HepG2 (cell line): Measurements from ENCODE around the gene GRB10. TPM values are rescaled to one million over a fixed set of nuclear protein-coding genes. Genes with fewer than 3 reads are reported as not detected.

ENCODE experiments used
- ATAC-seq: fragments of 200-7000 bp; cut with Tn5 transposase; 3 replicates; pipeline ENCODE4 v1.9.1; 2020; ENCODE audit warnings: mild to moderate bottlenecking, moderate library complexity
- BruUV-seq: library from RNA; stranded (reverse); fragments of 400-500 nt; replicated peaks from 2 replicates; lab custom pipeline; 2021; lab: Mats Ljungman, UMichigan
- CTCF ChIA-PET: fragments of 300-600 bp; formaldehyde crosslinking; extraction: SDS; loops from one replicate; lab custom pipeline; 2021; ENCODE audit warnings: low total read pairs, inconsistent platforms, low intra/inter-chr PET ratio; lab: Yijun Ruan, JAX
- POLR2A ChIA-PET: fragments of 350-600 bp; sonication (Branson Sonifier 250); formaldehyde crosslinking; loops from one replicate; lab custom pipeline; 2020; ENCODE audit warnings: antibody characterized with exemption, inconsistent platforms; lab: Yijun Ruan, JAX
- DNase-seq: peaks from one replicate; pipeline ENCODE4 v3.0.0-alpha.2; 2015; ENCODE audit warnings: low spot score
- FAIRE-seq: peaks from 3 replicates; lab custom pipeline; 2011; peaks lifted over from hg19 to GRCh38; lab: Jason Lieb, UNC
- H2AFZ ChIP-seq: one replicate; pipeline ENCODE4 v1.6.1; 2011; ENCODE audit warnings: low read length, inconsistent platforms
- H3K27ac ChIP-seq: fragments of 300-600 bp; 3 replicates; pipeline ENCODE4 v1.8.0; 2011; ENCODE audit warnings: mixed run types, mild to moderate bottlenecking, mixed read lengths, low read length, inconsistent platforms; ENCODE audit not compliant: insufficient read depth; ENCODE audit errors: extremely low read length
- H3K27me3 ChIP-seq, 2 experiments: fragments of 200-600 bp in 1 of 2; 2 replicates in 1 of 2; 3 replicates in 1 of 2; pipeline versions ENCODE4 v1.6.0 to v1.8.0; 2011; ENCODE audit warnings: low read length in 2 of 2, mild to moderate bottlenecking in 2 of 2, moderate library complexity in 2 of 2, inconsistent platforms in 1 of 2; ENCODE audit not compliant: insufficient read depth in 2 of 2, control insufficient read depth in 1 of 2
- H3K36me3 ChIP-seq, 2 experiments: fragments of 200-600 bp in 1 of 2; replicated peaks in 1 of 2; 2 replicates in 1 of 2; 3 replicates in 1 of 2; pipeline versions ENCODE4 v1.5.1 to v1.8.0; 2011; ENCODE audit warnings: low read length in 2 of 2, inconsistent platforms in 1 of 2; ENCODE audit not compliant: insufficient read depth in 2 of 2, control insufficient read depth in 1 of 2
- H3K4me1 ChIP-seq: 2 replicates; pipeline ENCODE4 v1.5.1; 2012; ENCODE audit warnings: low read length, inconsistent platforms; ENCODE audit not compliant: insufficient read depth
- H3K4me2 ChIP-seq: 2 replicates; pipeline ENCODE4 v1.6.0; 2011; ENCODE audit warnings: low read depth, low read length, inconsistent platforms
- H3K4me3 ChIP-seq, 3 experiments: fragments of 200-600 bp in 1 of 3; sonication (generic), shearing (Covaris generic) in 1 of 3; replicated peaks in 1 of 3; 2 replicates each; pipeline ENCODE4 v1.5.1; 2011 to 2016; ENCODE audit warnings: low read length in 3 of 3, inconsistent platforms in 2 of 3, low read depth in 2 of 3, mild to moderate bottlenecking in 2 of 3, control low read depth in 1 of 3, mixed read lengths in 1 of 3; ENCODE audit not compliant: insufficient read depth in 1 of 3
- H3K79me2 ChIP-seq: one replicate; pipeline ENCODE4 v1.6.1; 2011; ENCODE audit warnings: low read length, inconsistent platforms; ENCODE audit not compliant: insufficient read depth
- H3K9ac ChIP-seq: 2 replicates; pipeline ENCODE4 v1.6.0; 2011; ENCODE audit warnings: mild to moderate bottlenecking, low read depth, low read length, inconsistent platforms; ENCODE audit not compliant: insufficient read depth
- H3K9me3 ChIP-seq: 2 replicates; pipeline ENCODE4 v1.5.1; 2012; ENCODE audit warnings: mild to moderate bottlenecking, low read length
- H4K20me1 ChIP-seq: 2 replicates; pipeline ENCODE4 v1.6.0; 2011; ENCODE audit warnings: inconsistent platforms, mild to moderate bottlenecking, low read length, moderate library complexity; ENCODE audit not compliant: insufficient read depth
- ARNTL ChIP-seq: sonication (generic); formaldehyde crosslinking; IDR thresholded peaks from 2 replicates; pipeline ENCODE4 v1.4.0; 2020; ENCODE audit warnings: mild to moderate bottlenecking, missing genetic modification reagents
- KLF15 ChIP-seq: sonication (generic); formaldehyde crosslinking; IDR thresholded peaks from 2 replicates; pipeline ENCODE4 v1.8.1; 2023; ENCODE audit warnings: borderline replicate concordance, mild to moderate bottlenecking, inconsistent platforms, missing genetic modification reagents, mixed read lengths
- NCOA5 ChIP-seq: sonication (generic); formaldehyde crosslinking; IDR thresholded peaks from 2 replicates; pipeline ENCODE4 v1.4.0; 2020; ENCODE audit warnings: missing genetic modification reagents
- PHF8 ChIP-seq: sonication (generic); formaldehyde crosslinking; IDR thresholded peaks from 2 replicates; pipeline ENCODE4 v1.5.0; 2020; ENCODE audit warnings: missing genetic modification reagents
- ZBTB14 ChIP-seq: sonication (generic); formaldehyde crosslinking; IDR thresholded peaks from 2 replicates; pipeline ENCODE4 v1.4.0; 2020; ENCODE audit warnings: missing genetic modification reagents
- ZNF205 ChIP-seq: IDR thresholded peaks from 2 replicates; pipeline ENCODE4 v1.6.1; 2018; ENCODE audit warnings: missing biosample characterization, missing genetic modification reagents
- WGBS: methylation state at CpG from one replicate; pipeline ENCODE4 v1.1.6; 2017; ENCODE audit warnings: low lambda C conversion rate; 5-methylcytosine and 5-hydroxymethylcytosine counted together
- in situ Hi-C: cut with HindIII; loops from 2 replicates; pipeline ENCODE4 v1.10.0; 2017; ENCODE audit warnings: low pct_unique_long_range_greater_than_20kb; ENCODE audit not compliant: extremely low pct_ligation_motif_present
- intact Hi-C: fragments of 100-400 bp; cut with micrococcal nuclease; formaldehyde crosslinking; loops from one replicate; pipeline ENCODE4 v1.10.0; 2022; ENCODE audit not compliant: unreplicated experiment
- polyA plus RNA-seq, 8 experiments: library from polyadenylated mRNA; depleted of rRNA in 3 of 8; stranded (reverse) in 7 of 8; unstranded in 1 of 8; fragments of >200 nt; fragmentation: Illumina TruSeq in 4 of 8; extraction: Trizol in 4 of 8; gene quantifications; 2 replicates each; pipeline versions ENCODE4 v1.2.1 to v1.2.3, GENCODE V29; 2011 to 2016; ENCODE audit warnings: low read depth in 4 of 8, missing spikeins in 1 of 8, mixed read lengths in 1 of 8; ENCODE audit not compliant: insufficient read depth in 1 of 8
- total RNA-seq, 5 experiments: library from RNA; depleted of rRNA; stranded (reverse); fragments of >200 nt; fragmentation: Illumina TruSeq; extraction: Trizol; gene quantifications; 2 replicates each; pipeline ENCODE4 v1.2.3, GENCODE V29; 2016; ENCODE audit warnings: low read depth in 1 of 5

The GRB10 gene
- total and polyA plus RNA-seq, 2 of the 13 experiments (the other 11 are each of a cell fraction or from before 2014, with no cell fraction given), result 4.0 to 6.8 TPM

GRCh38 chr7:50626286-50626685, 156.4 kb downstream of the GRB10 start:
- no peak overlapping the region for H3K4me2 ChIP-seq
- TF ChIP-seq PHF8 (CRISPR knock-in tag), result no peak
- TF ChIP-seq, all 625 proteins: peak for 0
- FAIRE-seq, result no peak
- no peak overlapping the region for H3K9ac ChIP-seq
- no peak for DNase-seq
- intact Hi-C loops, result no loop called here
- H3K27me3 ChIP-seq, result no peaks in the 10 kb centered on the region
- ATAC-seq, result no peak
- no peaks in the 10 kb centered on the region for H4K20me1 ChIP-seq
- ChIA-PET POLR2A (no interaction called here), CTCF (no interaction called here)
- no TSS peak for BruUV-seq
- 77% methylated on average over 3 of the region's 3 CpGs for WGBS
- no peaks in the 10 kb centered on the region; a peak in 1 of 5 replicates for H3K36me3 ChIP-seq
- H3K4me3 ChIP-seq, result no peak overlapping the region
- H3K9me3 ChIP-seq, result no peaks in the 10 kb centered on the region
- H3K4me1 ChIP-seq, result peaks cover 9% of the 10 kb centered on the region
- H3K79me2 ChIP-seq, result no peaks in the 10 kb centered on the region
- in situ Hi-C loops, result loop anchor here (5.0 kb wide), 1 partner anchor 159 kb away; no protein-coding TSS in a partner anchor
- H3K27ac ChIP-seq, result no peak overlapping the region
- no peak overlapping the region for H2AFZ ChIP-seq

GRCh38 chr7:50625360-50625759, 157.3 kb downstream of the GRB10 start:
- Histone ChIP-seq H2AFZ (no peak overlapping the region), H4K20me1 (no peaks in the 10 kb centered on the region), H3K4me3 (no peak overlapping the region), H3K9me3 (no peaks in the 10 kb centered on the region), H3K4me2 (no peak overlapping the region), H3K79me2 (no peaks in the 10 kb centered on the region), H3K9ac (no peak overlapping the region), H3K4me1 (peaks cover 9% of the 10 kb centered on the region), H3K36me3 (no peaks in the 10 kb centered on the region; a peak in 1 of 5 replicates), H3K27me3 (no peaks in the 10 kb centered on the region), H3K27ac (no peak overlapping the region)
- FAIRE-seq (no peak), ATAC-seq (no peak), DNase-seq (no peak)
- BruUV-seq, result no TSS peak
- intact Hi-C loops (no loop called here), in situ Hi-C loops (loop anchor here (5.0 kb wide), 1 partner anchor 158 kb away; no protein-coding TSS in a partner anchor)
- WGBS, result 91% methylated on average over 5 of the region's 5 CpGs
- POLR2A ChIA-PET, result interaction anchor here (0.7 kb wide), 1 partner anchor 10 kb away, joined by 3 read pairs; no protein-coding TSS in a partner anchor
- TF ChIP-seq KLF15 (no peak), NCOA5 (no peak), ARNTL (CRISPR knock-in tag) (no peak), ZBTB14 (CRISPR knock-in tag) (no peak), ZNF205 (CRISPR knock-in tag) (no peak)
- CTCF ChIA-PET, result no interaction called here
